OCI-LY3 (cell line): ENCODE data around the gene PRR12.

Source experiments
- CTCF ChIP-seq: fragments of 200-600, 300-600 bp; sonication (generic); IDR thresholded peaks from 2 replicates; pipeline ENCODE4 v1.5.1; 2014; ENCODE audit warnings: antibody characterized with exemption, low read length, low read depth
- EZH2phosphoT487 ChIP-seq: fragments of 200-600 bp; shearing (Covaris generic); IDR thresholded peaks from 2 replicates; pipeline ENCODE4 v1.6.1; 2018; ENCODE audit warnings: antibody characterized with exemption, mixed run types, low read depth

GRCh38 chr19:49553451-49554271, 37.3 kb upstream of the PRR12 start:
- no peak for TF ChIP-seq CTCF
- TF ChIP-seq EZH2phosphoT487, result no peak
